Panc1 (cell line): Measurements from ENCODE around the gene BLTP1. TPM values are rescaled to one million over a fixed set of nuclear protein-coding genes. Genes with fewer than 3 reads are reported as not detected.

Source experiments
- ATAC-seq: fragments of 200-7000 bp; cut with Tn5 transposase; 2 replicates; pipeline ENCODE4 v1.9.1; 2020; ENCODE audit warnings: mild to moderate bottlenecking, moderate library complexity
- BruUV-seq: library from RNA; stranded (reverse); fragments of 400-500 nt; replicated peaks from 2 replicates; lab custom pipeline; 2021; lab: Mats Ljungman, UMichigan
- CTCF ChIA-PET: fragments of 300-600 bp; sonication (Branson Sonifier 250); formaldehyde crosslinking; loops from one replicate; lab custom pipeline; 2022; ENCODE audit warnings: antibody characterized with exemption; lab: Charles Lee
- POLR2A ChIA-PET: fragments of 300-600 bp; sonication (Branson Sonifier 250); formaldehyde crosslinking; loops from one replicate; lab custom pipeline; 2022; ENCODE audit warnings: antibody characterized with exemption; lab: Charles Lee
- DNase-seq: peaks from one replicate; pipeline ENCODE4 v3.0.0-alpha.2; 2010; ENCODE audit warnings: low read depth, low spot score
- H3K27ac ChIP-seq: 2 replicates; pipeline ENCODE4 v1.5.1; 2011; ENCODE audit warnings: mild to moderate bottlenecking, low read length, inconsistent platforms
- H3K27me3 ChIP-seq: fragments of 200-500 bp; sonication (Bioruptor generic); 2 replicates; pipeline ENCODE4 v1.6.0; 2014; ENCODE audit warnings: low read length, inconsistent platforms; ENCODE audit not compliant: control insufficient read depth, insufficient read depth
- H3K36me3 ChIP-seq: fragments of 200-500 bp; sonication (Bioruptor generic); 2 replicates; pipeline ENCODE4 v1.5.1; 2014; ENCODE audit warnings: inconsistent platforms, mild to moderate bottlenecking, low read length, moderate library complexity; ENCODE audit not compliant: control insufficient read depth, insufficient read depth
- H3K4me1 ChIP-seq: 2 replicates; pipeline ENCODE4 v1.5.1; 2011; ENCODE audit warnings: inconsistent platforms, mild to moderate bottlenecking, low read length, moderate library complexity; ENCODE audit not compliant: control insufficient read depth, insufficient read depth
- H3K4me3 ChIP-seq, 2 experiments: 2 replicates each; pipeline ENCODE4 v1.5.1; 2011 to 2012; ENCODE audit warnings: low read depth in 2 of 2, low read length in 2 of 2, mild to moderate bottlenecking in 2 of 2, inconsistent platforms in 1 of 2, moderate library complexity in 1 of 2
- H3K9me3 ChIP-seq: fragments of 200-500 bp; sonication (Bioruptor generic); 2 replicates; pipeline ENCODE4 v1.5.1; 2014; ENCODE audit warnings: low read depth, mild to moderate bottlenecking, inconsistent platforms, low read length, moderate library complexity; ENCODE audit not compliant: control insufficient read depth, insufficient read depth
- POLR2AphosphoS5 ChIP-seq: IDR thresholded peaks from 2 replicates; pipeline ENCODE4 v1.6.1; 2012; ENCODE audit warnings: mild to moderate bottlenecking, low read depth, low read length, moderate library complexity
- SIN3A ChIP-seq: IDR thresholded peaks from 2 replicates; pipeline ENCODE4 v1.6.1; 2012; ENCODE audit warnings: low read depth, mild to moderate bottlenecking, low read length, moderate library complexity, borderline replicate concordance; ENCODE audit not compliant: insufficient read depth
- TCF7L2 ChIP-seq: IDR thresholded peaks from 2 replicates; pipeline ENCODE4 v1.6.1; 2011; ENCODE audit warnings: mild to moderate bottlenecking, low read depth, low read length, inconsistent platforms
- in situ Hi-C: cut with HindIII; loops from 2 replicates; pipeline ENCODE4 v1.10.0; 2016; ENCODE audit warnings: low sequenced_read_pairs, low pct_unique_long_range_greater_than_20kb
- intact Hi-C: fragments of 100-400 bp; cut with micrococcal nuclease; formaldehyde crosslinking; loops from one replicate; pipeline ENCODE4 v1.10.0; 2022; ENCODE audit not compliant: unreplicated experiment
- total RNA-seq: library from RNA; stranded (reverse); gene quantifications from one replicate; pipeline ENCODE4 v1.2.1, GENCODE V29; 2021; ENCODE audit not compliant: unreplicated experiment
- TF ChIP-seq, protein P1 (sequence below): fragments of 450-650 bp; IDR thresholded peaks from 2 replicates; pipeline ENCODE4 v1.5.1; 2017; ENCODE audit warnings: mild to moderate bottlenecking
- TF ChIP-seq, protein P2 (sequence below), 2 experiments: IDR thresholded peaks; 2 replicates each; pipeline ENCODE4 v1.6.1; 2011 to 2012; ENCODE audit warnings: low read depth in 2 of 2, control low read depth in 1 of 2, low read length in 1 of 2, mild to moderate bottlenecking in 1 of 2, moderate library complexity in 1 of 2; ENCODE audit not compliant: insufficient read depth in 1 of 2

Gene BLTP1
- total RNA-seq, 1 experiment from 2014 or later: 24.5 TPM

DNA sequence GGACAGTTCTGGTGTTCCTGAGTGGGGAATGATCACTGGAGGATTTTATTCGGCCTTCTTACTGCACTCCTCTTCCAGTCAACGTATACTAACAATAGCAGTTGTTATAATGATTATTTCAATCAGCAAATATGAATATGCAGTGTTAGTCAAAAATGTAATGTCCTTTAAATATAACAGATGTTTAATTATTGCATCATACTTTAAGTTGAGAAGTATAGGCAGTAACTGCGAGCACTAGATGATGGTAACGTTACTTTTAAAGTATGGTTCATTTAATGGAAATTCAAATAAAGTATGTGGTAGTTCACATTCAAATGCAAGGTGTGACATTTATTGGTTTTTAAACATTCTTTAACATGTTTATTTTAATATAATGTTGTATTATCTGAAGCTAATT, 5.5 kb upstream of the BLTP1 start:
- ATAC-seq (no peak), DNase-seq (no peak)
- intact Hi-C loops: no loop called here
- H3K27me3 ChIP-seq: no peaks in the 10 kb centered on the region
- H3K4me3 ChIP-seq: no peak overlapping the region
- POLR2A ChIA-PET: no interaction called here
- no peaks in the 10 kb centered on the region for H3K36me3 ChIP-seq
- in situ Hi-C loops: no loop called here
- BruUV-seq: no TSS peak
- CTCF ChIA-PET: no interaction called here
- H3K27ac ChIP-seq: no peak overlapping the region
- TF ChIP-seq, protein P1, sequence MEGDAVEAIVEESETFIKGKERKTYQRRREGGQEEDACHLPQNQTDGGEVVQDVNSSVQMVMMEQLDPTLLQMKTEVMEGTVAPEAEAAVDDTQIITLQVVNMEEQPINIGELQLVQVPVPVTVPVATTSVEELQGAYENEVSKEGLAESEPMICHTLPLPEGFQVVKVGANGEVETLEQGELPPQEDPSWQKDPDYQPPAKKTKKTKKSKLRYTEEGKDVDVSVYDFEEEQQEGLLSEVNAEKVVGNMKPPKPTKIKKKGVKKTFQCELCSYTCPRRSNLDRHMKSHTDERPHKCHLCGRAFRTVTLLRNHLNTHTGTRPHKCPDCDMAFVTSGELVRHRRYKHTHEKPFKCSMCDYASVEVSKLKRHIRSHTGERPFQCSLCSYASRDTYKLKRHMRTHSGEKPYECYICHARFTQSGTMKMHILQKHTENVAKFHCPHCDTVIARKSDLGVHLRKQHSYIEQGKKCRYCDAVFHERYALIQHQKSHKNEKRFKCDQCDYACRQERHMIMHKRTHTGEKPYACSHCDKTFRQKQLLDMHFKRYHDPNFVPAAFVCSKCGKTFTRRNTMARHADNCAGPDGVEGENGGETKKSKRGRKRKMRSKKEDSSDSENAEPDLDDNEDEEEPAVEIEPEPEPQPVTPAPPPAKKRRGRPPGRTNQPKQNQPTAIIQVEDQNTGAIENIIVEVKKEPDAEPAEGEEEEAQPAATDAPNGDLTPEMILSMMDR: no peak
- TF ChIP-seq POLR2AphosphoS5 (no peak), TCF7L2 (no peak), SIN3A (no peak)
- TF ChIP-seq, protein P2, sequence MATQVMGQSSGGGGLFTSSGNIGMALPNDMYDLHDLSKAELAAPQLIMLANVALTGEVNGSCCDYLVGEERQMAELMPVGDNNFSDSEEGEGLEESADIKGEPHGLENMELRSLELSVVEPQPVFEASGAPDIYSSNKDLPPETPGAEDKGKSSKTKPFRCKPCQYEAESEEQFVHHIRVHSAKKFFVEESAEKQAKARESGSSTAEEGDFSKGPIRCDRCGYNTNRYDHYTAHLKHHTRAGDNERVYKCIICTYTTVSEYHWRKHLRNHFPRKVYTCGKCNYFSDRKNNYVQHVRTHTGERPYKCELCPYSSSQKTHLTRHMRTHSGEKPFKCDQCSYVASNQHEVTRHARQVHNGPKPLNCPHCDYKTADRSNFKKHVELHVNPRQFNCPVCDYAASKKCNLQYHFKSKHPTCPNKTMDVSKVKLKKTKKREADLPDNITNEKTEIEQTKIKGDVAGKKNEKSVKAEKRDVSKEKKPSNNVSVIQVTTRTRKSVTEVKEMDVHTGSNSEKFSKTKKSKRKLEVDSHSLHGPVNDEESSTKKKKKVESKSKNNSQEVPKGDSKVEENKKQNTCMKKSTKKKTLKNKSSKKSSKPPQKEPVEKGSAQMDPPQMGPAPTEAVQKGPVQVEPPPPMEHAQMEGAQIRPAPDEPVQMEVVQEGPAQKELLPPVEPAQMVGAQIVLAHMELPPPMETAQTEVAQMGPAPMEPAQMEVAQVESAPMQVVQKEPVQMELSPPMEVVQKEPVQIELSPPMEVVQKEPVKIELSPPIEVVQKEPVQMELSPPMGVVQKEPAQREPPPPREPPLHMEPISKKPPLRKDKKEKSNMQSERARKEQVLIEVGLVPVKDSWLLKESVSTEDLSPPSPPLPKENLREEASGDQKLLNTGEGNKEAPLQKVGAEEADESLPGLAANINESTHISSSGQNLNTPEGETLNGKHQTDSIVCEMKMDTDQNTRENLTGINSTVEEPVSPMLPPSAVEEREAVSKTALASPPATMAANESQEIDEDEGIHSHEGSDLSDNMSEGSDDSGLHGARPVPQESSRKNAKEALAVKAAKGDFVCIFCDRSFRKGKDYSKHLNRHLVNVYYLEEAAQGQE (IDR thresholded peaks at IDR 0.05; ENCODE audit: insufficient read depth in 1 of 2, low read depth in 2 of 2, low read length in 1 of 2): no peak
- H3K9me3 ChIP-seq: no peaks in the 10 kb centered on the region
- H3K4me1 ChIP-seq: no peaks in the 10 kb centered on the region; the same call in 1 of the 2 replicates

DNA sequence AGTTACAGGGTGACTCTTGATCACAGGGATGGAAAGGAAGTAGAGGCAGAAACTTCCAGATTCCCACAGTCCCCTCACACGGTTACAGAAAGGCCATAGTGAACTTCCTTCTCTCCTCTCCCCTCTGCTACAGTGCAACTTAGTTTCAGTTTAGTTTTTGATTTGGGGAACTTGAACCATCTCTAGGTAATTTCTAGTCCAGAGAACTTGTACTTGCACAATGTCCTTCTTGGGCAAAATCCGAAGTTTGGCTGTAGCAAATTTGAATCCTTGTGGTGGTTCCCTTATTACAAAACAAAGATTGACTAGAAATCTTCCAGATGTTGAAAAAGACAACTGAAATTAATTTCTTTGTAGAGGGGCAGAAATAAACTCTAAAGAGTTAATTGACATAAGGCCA, 1.2 kb upstream of the BLTP1 start:
- Histone ChIP-seq H3K4me3 (no peak overlapping the region), H3K27me3 (no peaks in the 10 kb centered on the region), H3K27ac (no peak overlapping the region), H3K9me3 (no peaks in the 10 kb centered on the region), H3K4me1 (peaks cover 6% of the 10 kb centered on the region), H3K36me3 (no peaks in the 10 kb centered on the region; the same call in 1 of the 2 replicates)
- CTCF ChIA-PET: no interaction called here
- BruUV-seq: no TSS peak
- intact Hi-C loops (no loop called here), in situ Hi-C loops (no loop called here)
- DNase-seq: no peak
- TF ChIP-seq POLR2AphosphoS5 (no peak), TCF7L2 (no peak), SIN3A (no peak)
- TF ChIP-seq, protein P1: no peak
- TF ChIP-seq, protein P2 (IDR thresholded peaks at IDR 0.05; ENCODE audit: insufficient read depth in 1 of 2, low read depth in 2 of 2, low read length in 1 of 2): no peak
- ATAC-seq: no peak
- POLR2A ChIA-PET: no interaction called here
